ENCODE measurements around the gene CERS3. TPM values are rescaled to one million over a fixed set of nuclear protein-coding genes. Genes with fewer than 3 reads are reported as not detected.
A peak's percentile ranks its signal among the peaks of the same experiment; 100 is the strongest.

Gene CERS3
- total and polyA plus RNA-seq, 7 experiments from 2014 or later, result 0.27 to 5.5 (median 3.2) TPM

DNA sequence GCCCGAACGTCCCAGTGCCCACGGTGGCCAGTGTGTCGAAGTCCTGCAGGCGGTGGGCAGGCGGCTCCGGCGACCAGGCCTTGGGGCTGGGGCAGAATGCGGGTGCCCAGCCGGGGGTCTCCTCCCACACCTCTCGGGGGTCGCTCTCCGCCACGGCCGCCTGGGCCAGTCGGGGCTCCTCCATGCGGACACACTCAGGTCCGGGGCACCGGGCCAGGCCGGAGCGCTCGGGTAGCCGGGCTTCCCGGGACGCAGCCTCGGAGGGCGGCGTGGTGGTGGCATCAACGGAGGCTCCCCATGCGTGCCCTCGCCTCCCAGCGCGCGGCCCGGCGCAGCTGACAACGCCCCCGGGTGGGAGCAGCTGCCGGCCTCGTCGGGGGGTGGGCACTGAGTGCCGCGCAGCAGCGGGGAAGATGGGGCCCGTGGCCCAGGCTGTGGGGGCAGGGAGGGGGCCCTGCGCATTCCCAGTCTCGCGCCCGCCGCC, 30.1 kb upstream of the CERS3 start:
- peak overlapping the region in 1 of 9 donors; percentile 67 for H3K27ac Mint-ChIP-seq
- no peaks in the 10 kb centered on the region for H3K27me3 Mint-ChIP-seq
- DNase-seq (no peak), ATAC-seq (no peak)
- Histone ChIP-seq H3K4me3 (ENCODE audit: low read length) (no peak overlapping the region), H3K9me3 (ENCODE audit: control insufficient read depth in 2 of 3, low read length in 3 of 3) (no peaks in the 10 kb centered on the region), H3K27me3 (ENCODE audit: control insufficient read depth in 2 of 2, insufficient read depth in 2 of 2, low read length in 2 of 2) (no peaks in the 10 kb centered on the region), H3K4me1 (ENCODE audit: control insufficient read depth in 2 of 2, insufficient read depth in 2 of 2, low read length in 2 of 2) (no peaks in the 10 kb centered on the region), H3K36me3 (ENCODE audit: control insufficient read depth in 2 of 3, insufficient read depth in 3 of 3, low read length in 3 of 3) (peaks cover 0 to 4% (median 0%) of the 10 kb centered on the region in 3 experiments), H3K27ac (ENCODE audit: low read depth, low read length) (no peak overlapping the region)
- H3K4me3 Mint-ChIP-seq, result no peak overlapping the region
- peaks cover 3 to 56% (median 30%) of the 10 kb centered on the region in 5 donors for H3K36me3 Mint-ChIP-seq
- CTCF ChIA-PET, result no interaction called here
- POLR2A ChIA-PET, result no interaction called here
- intact Hi-C loops (cut with micrococcal nuclease), result no loop called here
- peaks cover 0 to 32% (median 12%) of the 10 kb centered on the region in 7 donors for H3K4me1 Mint-ChIP-seq
- peaks cover 0 to 13% (median 0%) of the 10 kb centered on the region in 11 donors for H3K9me3 Mint-ChIP-seq

DNA sequence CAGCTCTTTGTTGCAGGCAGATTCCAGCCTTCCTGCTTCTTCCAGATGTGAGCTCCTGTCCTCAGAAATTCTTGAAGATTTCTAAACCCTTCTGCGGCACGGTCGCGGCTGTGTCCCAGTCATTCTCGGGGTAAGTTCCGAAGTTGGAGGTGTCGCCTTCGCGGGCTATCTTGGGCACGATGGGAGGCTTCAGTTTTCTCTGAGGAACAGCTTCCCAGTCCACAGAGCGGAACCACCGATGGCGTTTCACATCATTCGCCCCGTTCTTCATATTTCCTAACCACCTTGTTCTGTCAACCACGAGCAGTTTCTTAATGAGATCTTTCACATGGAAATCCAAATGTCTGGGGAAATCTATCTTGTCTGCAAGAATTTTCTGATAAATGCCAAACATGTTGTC, 24.7 kb upstream of the CERS3 start:
- H3K27ac ChIP-seq (ENCODE audit: low read depth, low read length), result peak overlapping the region; percentile 6
- H3K4me3 ChIP-seq (ENCODE audit: low read length), result no peak overlapping the region
- no peaks in the 10 kb centered on the region for H3K27me3 Mint-ChIP-seq
- ATAC-seq (no peak), DNase-seq (no peak)
- no peaks in the 10 kb centered on the region for H3K27me3 ChIP-seq (ENCODE audit: control insufficient read depth in 2 of 2, insufficient read depth in 2 of 2, low read length in 2 of 2)
- H3K9me3 Mint-ChIP-seq, result peaks cover 0 to 18% (median 0%) of the 10 kb centered on the region in 11 donors
- H3K4me3 Mint-ChIP-seq, result no peak overlapping the region
- peaks cover 0 to 8% (median 0%) of the 10 kb centered on the region in 3 experiments for H3K36me3 ChIP-seq (ENCODE audit: control insufficient read depth in 2 of 3, insufficient read depth in 3 of 3, low read length in 3 of 3)
- peaks cover 0 to 5% (median 0%) of the 10 kb centered on the region in 7 donors for H3K4me1 Mint-ChIP-seq
- no peaks in the 10 kb centered on the region for H3K4me1 ChIP-seq (ENCODE audit: control insufficient read depth in 2 of 2, insufficient read depth in 2 of 2, low read length in 2 of 2)
- peaks cover 0 to 61% (median 25%) of the 10 kb centered on the region in 5 donors for H3K36me3 Mint-ChIP-seq
- CTCF ChIA-PET, result interaction anchor here (0.6 kb wide), 1 partner anchor 152 kb away, joined by 3 read pairs; no protein-coding TSS in a partner anchor
- no peaks in the 10 kb centered on the region for H3K9me3 ChIP-seq (ENCODE audit: control insufficient read depth in 2 of 3, low read length in 3 of 3)
- H3K27ac Mint-ChIP-seq, result peak overlapping the region in 2 of 9 donors; percentile 17 to 34
- POLR2A ChIA-PET, result no interaction called here
- intact Hi-C loops (cut with micrococcal nuclease), result no loop called here

DNA sequence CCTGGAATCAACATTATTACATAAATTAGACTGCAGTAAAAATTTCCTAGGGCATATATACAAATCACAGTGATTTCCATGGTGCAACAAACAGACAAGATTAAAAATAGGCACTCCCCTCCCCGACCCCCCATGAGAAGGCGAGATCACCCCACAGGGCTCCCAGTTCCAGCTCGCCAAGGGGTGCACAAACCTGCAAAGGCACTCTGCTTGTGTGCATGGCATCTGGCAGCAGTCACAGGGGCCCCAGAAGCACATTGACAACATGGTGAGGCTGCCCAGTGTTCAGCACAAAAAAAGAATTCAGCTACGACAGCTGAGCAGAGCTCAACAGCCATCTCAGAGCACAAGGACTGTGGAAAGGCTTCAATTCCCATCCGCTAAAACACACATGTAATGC, 19.2 kb upstream of the CERS3 start:
- H3K27me3 ChIP-seq (ENCODE audit: control insufficient read depth in 2 of 2, insufficient read depth in 2 of 2, low read length in 2 of 2), result no peaks in the 10 kb centered on the region
- H3K4me3 ChIP-seq (ENCODE audit: low read length), result no peak overlapping the region
- no peaks in the 10 kb centered on the region for H3K36me3 ChIP-seq (ENCODE audit: control insufficient read depth in 2 of 3, insufficient read depth in 3 of 3, low read length in 3 of 3)
- Mint-ChIP-seq H3K36me3 (peaks cover 0 to 22% (median 14%) of the 10 kb centered on the region in 5 donors), H3K27me3 (no peaks in the 10 kb centered on the region), H3K4me1 (peaks cover 0 to 17% (median 8%) of the 10 kb centered on the region in 7 donors), H3K27ac (peak overlapping the region in 2 of 9 donors; percentile 28 to 38), H3K4me3 (no peak overlapping the region), H3K9me3 (peaks cover 0 to 8% (median 0%) of the 10 kb centered on the region in 11 donors)
- no peaks in the 10 kb centered on the region for H3K9me3 ChIP-seq (ENCODE audit: control insufficient read depth in 2 of 3, low read length in 3 of 3)
- intact Hi-C loops (cut with micrococcal nuclease), result no loop called here
- peaks cover 0 to 12% of the 10 kb centered on the region in 2 donors for H3K4me1 ChIP-seq (ENCODE audit: control insufficient read depth in 2 of 2, insufficient read depth in 2 of 2, low read length in 2 of 2)
- DNase-seq, result no peak
- H3K27ac ChIP-seq (ENCODE audit: low read depth, low read length), result no peak overlapping the region
- ChIA-PET POLR2A (no interaction called here), CTCF (interaction anchor here (0.8 kb wide), 1 partner anchor 198 kb away, joined by 3 read pairs; no protein-coding TSS in a partner anchor)
- no peak for ATAC-seq

GRCh38 chr15:100544946-100545345, 16.2 kb upstream of the CERS3 start:
- H3K27me3 ChIP-seq (ENCODE audit: control insufficient read depth in 2 of 2, insufficient read depth in 2 of 2, low read length in 2 of 2), result no peaks in the 10 kb centered on the region
- Mint-ChIP-seq H3K9me3 (peaks cover 0 to 3% (median 0%) of the 10 kb centered on the region in 11 donors), H3K27ac (peak overlapping the region in 1 of 9 donors; percentile 11), H3K4me1 (peaks cover 0 to 20% (median 8%) of the 10 kb centered on the region in 7 donors), H3K36me3 (peaks cover under 1 to 18% (median 6%) of the 10 kb centered on the region in 5 donors), H3K4me3 (peak overlapping the region in 2 of 10 donors; percentile 12 to 21), H3K27me3 (no peaks in the 10 kb centered on the region)
- ATAC-seq (no peak), DNase-seq (no peak)
- no peak overlapping the region for H3K27ac ChIP-seq (ENCODE audit: low read depth, low read length)
- ChIA-PET POLR2A (no interaction called here), CTCF (no interaction called here)
- H3K4me3 ChIP-seq (ENCODE audit: low read length), result no peak overlapping the region
- peaks cover 0 to 15% of the 10 kb centered on the region in 2 donors for H3K4me1 ChIP-seq (ENCODE audit: control insufficient read depth in 2 of 2, insufficient read depth in 2 of 2, low read length in 2 of 2)
- intact Hi-C loops (cut with micrococcal nuclease), result no loop called here
- no peaks in the 10 kb centered on the region for H3K36me3 ChIP-seq (ENCODE audit: control insufficient read depth in 2 of 3, insufficient read depth in 3 of 3, low read length in 3 of 3)
- no peaks in the 10 kb centered on the region for H3K9me3 ChIP-seq (ENCODE audit: control insufficient read depth in 2 of 3, low read length in 3 of 3)

DNA sequence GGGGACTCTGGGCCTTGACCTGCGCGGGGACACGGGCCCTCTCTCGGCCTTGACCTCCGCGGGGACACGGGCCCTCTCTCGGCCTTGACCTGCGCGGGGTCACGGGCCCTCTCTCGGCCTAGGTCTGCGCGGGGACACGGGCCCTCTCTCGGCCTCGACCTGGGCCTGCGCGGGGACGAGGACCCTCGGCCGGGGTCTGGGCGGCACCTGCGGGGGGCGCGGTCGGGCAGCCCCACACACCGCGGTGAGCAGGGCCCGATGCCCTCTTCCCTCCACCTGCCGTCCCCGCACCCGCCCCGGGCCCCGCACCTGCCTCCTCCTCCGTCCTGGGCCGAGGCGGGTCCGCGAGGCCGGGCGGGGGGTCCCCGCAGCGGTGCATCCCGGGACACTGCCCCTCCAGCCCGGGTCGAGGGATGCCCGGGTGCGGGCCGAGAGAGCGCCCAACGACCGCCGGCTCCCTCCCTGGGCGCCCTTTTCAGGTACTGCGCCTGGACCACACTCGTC, 15.6 kb upstream of the CERS3 start:
- H3K4me3 ChIP-seq (ENCODE audit: low read length), result no peak overlapping the region
- peaks cover 0 to 3% (median 0%) of the 10 kb centered on the region in 11 donors for H3K9me3 Mint-ChIP-seq
- H3K4me1 Mint-ChIP-seq, result peaks cover 0 to 20% (median 8%) of the 10 kb centered on the region in 7 donors
- ChIA-PET CTCF (no interaction called here), POLR2A (no interaction called here)
- no peaks in the 10 kb centered on the region for H3K27me3 ChIP-seq (ENCODE audit: control insufficient read depth in 2 of 2, insufficient read depth in 2 of 2, low read length in 2 of 2)
- intact Hi-C loops (cut with micrococcal nuclease), result no loop called here
- H3K27ac ChIP-seq (ENCODE audit: low read depth, low read length), result no peak overlapping the region
- H3K4me3 Mint-ChIP-seq, result peak overlapping the region in 2 of 10 donors; percentile 12 to 33
- no peaks in the 10 kb centered on the region for H3K36me3 ChIP-seq (ENCODE audit: control insufficient read depth in 2 of 3, insufficient read depth in 3 of 3, low read length in 3 of 3)
- no peaks in the 10 kb centered on the region for H3K9me3 ChIP-seq (ENCODE audit: control insufficient read depth in 2 of 3, low read length in 3 of 3)
- ATAC-seq (no peak), DNase-seq (no peak)
- peaks cover 0 to 15% of the 10 kb centered on the region in 2 donors for H3K4me1 ChIP-seq (ENCODE audit: control insufficient read depth in 2 of 2, insufficient read depth in 2 of 2, low read length in 2 of 2)
- H3K36me3 Mint-ChIP-seq, result peaks cover 3 to 20% (median 7%) of the 10 kb centered on the region in 5 donors
- no peak overlapping the region for H3K27ac Mint-ChIP-seq
- no peaks in the 10 kb centered on the region for H3K27me3 Mint-ChIP-seq

DNA sequence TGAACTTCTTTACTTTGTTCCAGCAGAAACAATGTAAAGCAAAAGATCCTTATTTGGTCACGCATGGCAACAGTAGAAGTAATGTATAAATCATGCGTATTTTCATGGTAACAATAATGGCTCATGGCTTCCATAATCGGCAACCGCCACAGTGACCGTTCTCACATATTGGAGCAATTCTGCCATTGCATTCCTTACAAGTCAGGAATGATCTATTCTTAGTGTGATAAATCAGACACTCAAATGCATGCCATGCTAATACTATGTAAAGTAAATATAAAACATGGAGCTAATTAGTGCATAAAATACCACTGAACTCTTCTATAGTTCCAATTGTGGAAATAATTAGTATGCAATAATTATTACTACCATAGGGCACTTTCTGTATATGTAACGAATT, 13.5 kb upstream of the CERS3 start:
- Histone ChIP-seq H3K27ac (ENCODE audit: low read depth, low read length) (no peak overlapping the region), H3K36me3 (ENCODE audit: control insufficient read depth in 2 of 3, insufficient read depth in 3 of 3, low read length in 3 of 3) (no peaks in the 10 kb centered on the region), H3K27me3 (ENCODE audit: control insufficient read depth in 2 of 2, insufficient read depth in 2 of 2, low read length in 2 of 2) (no peaks in the 10 kb centered on the region), H3K4me3 (ENCODE audit: low read length) (no peak overlapping the region), H3K9me3 (ENCODE audit: control insufficient read depth in 2 of 3, low read length in 3 of 3) (no peaks in the 10 kb centered on the region), H3K4me1 (ENCODE audit: control insufficient read depth in 2 of 2, insufficient read depth in 2 of 2, low read length in 2 of 2) (peaks cover 0 to 15% of the 10 kb centered on the region in 2 donors)
- peaks cover 0 to 7% (median 6%) of the 10 kb centered on the region in 11 donors for H3K9me3 Mint-ChIP-seq
- H3K4me1 Mint-ChIP-seq, result peaks cover 0 to 20% (median 6%) of the 10 kb centered on the region in 7 donors
- intact Hi-C loops (cut with micrococcal nuclease), result no loop called here
- no peak overlapping the region for H3K27ac Mint-ChIP-seq
- DNase-seq, result no peak
- CTCF ChIA-PET, result interaction anchor here (0.8 kb wide), 1 partner anchor 28 kb away, joined by 3 read pairs; no protein-coding TSS in a partner anchor
- no peak overlapping the region for H3K4me3 Mint-ChIP-seq
- peaks cover 12 to 29% (median 19%) of the 10 kb centered on the region in 5 donors for H3K36me3 Mint-ChIP-seq
- no peaks in the 10 kb centered on the region for H3K27me3 Mint-ChIP-seq
- POLR2A ChIA-PET, result no interaction called here
- ATAC-seq, result no peak

Measured in naive thymus-derived CD4-positive, alpha-beta T cell (primary cell).